Measurements from ENCODE around the gene ADPRHL1. TPM values are rescaled to one million over a fixed set of nuclear protein-coding genes. Genes with fewer than 3 reads are reported as not detected.

ADPRHL1 gene
- total RNA-seq, 1 experiment from 2014 or later, result 11.5 TPM

DNA sequence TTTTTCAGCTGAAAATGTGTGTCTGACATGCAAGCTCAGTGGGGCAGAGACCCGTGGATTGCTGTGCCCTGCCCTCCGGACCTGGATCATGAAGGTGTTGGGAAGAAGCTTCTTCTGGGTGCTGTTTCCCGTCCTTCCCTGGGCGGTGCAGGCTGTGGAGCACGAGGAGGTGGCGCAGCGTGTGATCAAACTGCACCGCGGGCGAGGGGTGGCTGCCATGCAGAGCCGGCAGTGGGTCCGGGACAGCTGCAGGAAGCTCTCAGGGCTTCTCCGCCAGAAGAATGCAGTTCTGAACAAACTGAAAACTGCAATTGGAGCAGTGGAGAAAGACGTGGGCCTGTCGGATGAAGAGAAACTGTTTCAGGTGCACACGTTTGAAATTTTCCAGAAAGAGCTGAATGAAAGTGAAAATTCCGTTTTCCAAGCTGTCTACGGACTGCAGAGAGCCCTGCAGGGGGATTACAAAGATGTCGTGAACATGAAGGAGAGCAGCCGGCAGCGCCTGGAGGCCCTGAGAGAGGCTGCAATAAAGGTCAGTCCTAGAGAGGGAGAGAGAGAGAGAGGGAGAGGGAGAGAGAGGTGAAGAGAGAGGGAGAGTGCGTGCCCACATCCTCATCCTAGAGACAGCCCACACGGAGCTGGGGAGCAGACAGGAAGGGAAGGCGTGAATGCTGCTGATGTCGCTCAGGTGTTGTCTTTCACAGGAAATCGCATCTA is 42.4 kb upstream of the ADPRHL1 start:
- no TSS peak for BruUV-seq (replicated peaks)

DNA sequence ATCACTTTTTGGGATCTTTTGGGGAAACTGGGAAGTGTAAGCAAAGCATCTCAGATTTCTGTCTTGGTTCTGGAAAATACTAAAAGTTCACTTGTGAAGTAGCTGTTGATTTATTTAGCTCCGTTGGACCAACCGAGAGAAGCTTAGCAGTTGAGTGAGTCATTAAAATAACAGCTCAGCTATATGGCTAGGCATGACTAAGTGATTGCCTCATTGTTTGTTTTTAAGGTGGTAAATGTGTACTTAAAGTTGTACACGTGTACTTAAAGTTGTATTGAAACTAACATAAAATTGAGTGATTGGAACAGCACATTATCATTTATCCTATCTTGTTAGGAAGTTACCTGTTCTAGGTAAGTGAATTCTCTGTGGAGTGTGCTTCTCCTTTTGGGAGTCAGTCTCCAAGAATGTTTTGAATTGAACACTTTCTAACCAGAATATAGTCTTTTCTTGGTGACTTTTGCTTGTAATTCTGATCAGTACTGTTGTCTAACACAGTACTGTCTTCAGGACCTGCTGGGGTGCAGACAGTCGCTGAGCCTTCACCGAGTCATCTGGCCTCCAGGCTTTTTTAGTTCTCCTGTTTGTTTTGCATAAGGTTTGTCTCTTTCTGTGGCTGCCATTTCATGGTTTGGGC is 40.1 kb upstream of the ADPRHL1 start:
- POLR2A ChIA-PET (ENCODE audit: unreplicated experiment), result interaction anchor here (0.5 to 0.8 kb wide), 6 partner anchors 10 to 444 kb away, joined by 3 to 8 read pairs (median 3); no protein-coding TSS in a partner anchor
- intact Hi-C loops (cut with micrococcal nuclease; ENCODE audit: unreplicated experiment), result loop anchor here (1.0 kb wide), 1 partner anchor 39 kb away; no protein-coding TSS in a partner anchor

More for the DNA sequence above, 42.4 kb upstream of the ADPRHL1 start:
- peaks cover 38% of the 10 kb centered on the region for H3K4me1 ChIP-seq (replicated peaks; ENCODE audit: insufficient read depth)
- peaks cover 35% of the 10 kb centered on the region for H3F3A ChIP-seq (ENCODE audit: insufficient read depth, low read depth)
- peaks cover 54% of the 10 kb centered on the region for H3K79me2 ChIP-seq (ENCODE audit: low read depth)
- TF ChIP-seq, protein P1, sequence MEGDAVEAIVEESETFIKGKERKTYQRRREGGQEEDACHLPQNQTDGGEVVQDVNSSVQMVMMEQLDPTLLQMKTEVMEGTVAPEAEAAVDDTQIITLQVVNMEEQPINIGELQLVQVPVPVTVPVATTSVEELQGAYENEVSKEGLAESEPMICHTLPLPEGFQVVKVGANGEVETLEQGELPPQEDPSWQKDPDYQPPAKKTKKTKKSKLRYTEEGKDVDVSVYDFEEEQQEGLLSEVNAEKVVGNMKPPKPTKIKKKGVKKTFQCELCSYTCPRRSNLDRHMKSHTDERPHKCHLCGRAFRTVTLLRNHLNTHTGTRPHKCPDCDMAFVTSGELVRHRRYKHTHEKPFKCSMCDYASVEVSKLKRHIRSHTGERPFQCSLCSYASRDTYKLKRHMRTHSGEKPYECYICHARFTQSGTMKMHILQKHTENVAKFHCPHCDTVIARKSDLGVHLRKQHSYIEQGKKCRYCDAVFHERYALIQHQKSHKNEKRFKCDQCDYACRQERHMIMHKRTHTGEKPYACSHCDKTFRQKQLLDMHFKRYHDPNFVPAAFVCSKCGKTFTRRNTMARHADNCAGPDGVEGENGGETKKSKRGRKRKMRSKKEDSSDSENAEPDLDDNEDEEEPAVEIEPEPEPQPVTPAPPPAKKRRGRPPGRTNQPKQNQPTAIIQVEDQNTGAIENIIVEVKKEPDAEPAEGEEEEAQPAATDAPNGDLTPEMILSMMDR (conservative IDR thresholded peaks at IDR 0.05), result no peak
- no peak for TF ChIP-seq EZH2 (IDR thresholded peaks at IDR 0.05; ENCODE audit: low read depth)
- ChIA-PET POLR2A (ENCODE audit: unreplicated experiment) (interaction anchor here (0.5 kb wide), 1 partner anchor 311 kb away, joined by 3 read pairs; no protein-coding TSS in a partner anchor), CTCF (no interaction called here)
- peaks cover 3% of the 10 kb centered on the region; the same call in 1 of the 2 replicates for H4K20me1 ChIP-seq (ENCODE audit: insufficient read depth)
- no peaks in the 10 kb centered on the region for H3K9me2 ChIP-seq (ENCODE audit: insufficient read depth)
- H3K36me3 ChIP-seq (ENCODE audit: low read depth), result peaks cover 49% of the 10 kb centered on the region
- H2AFZ ChIP-seq, result no peak overlapping the region
- intact Hi-C loops (cut with micrococcal nuclease; ENCODE audit: unreplicated experiment), result no loop called here
- no peak overlapping the region for H3K4me2 ChIP-seq
- H3K27ac ChIP-seq, result 0 out of 2 replicates have a peak overlapping the region, but pooled peaks have one; percentile 91
- no peak overlapping the region for H3K4me3 ChIP-seq
- H3K9me3 ChIP-seq (ENCODE audit: insufficient read depth, low read depth), result no peaks in the 10 kb centered on the region
- H3K27me3 ChIP-seq (ENCODE audit: insufficient read depth, low read depth), result no peaks in the 10 kb centered on the region
- DNase-seq, result no peak

DNA sequence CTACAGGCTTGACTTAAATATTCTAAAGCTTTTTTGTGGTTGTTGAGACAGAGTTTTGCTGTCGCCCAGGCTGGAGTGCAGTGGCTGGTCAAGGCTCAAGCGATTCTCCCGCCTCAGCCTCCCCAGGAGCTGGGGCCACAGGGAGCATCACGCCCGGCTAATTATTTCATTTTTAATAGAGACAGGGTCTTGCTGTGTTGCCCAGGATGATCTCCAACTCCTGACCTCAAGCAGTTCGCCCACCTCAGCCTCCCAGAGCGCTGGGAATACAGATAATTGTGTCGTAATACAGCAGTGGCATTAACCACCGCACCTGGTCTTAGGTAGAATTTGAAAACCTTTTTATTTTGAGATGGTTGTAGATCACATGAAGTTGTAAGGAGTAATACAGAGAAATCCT is 38.7 kb upstream of the ADPRHL1 start:
- H3F3A ChIP-seq (ENCODE audit: insufficient read depth, low read depth), result peaks cover 35% of the 10 kb centered on the region
- POLR2A ChIA-PET (ENCODE audit: unreplicated experiment), result no interaction called here
- peaks cover 19% of the 10 kb centered on the region for H3K36me3 ChIP-seq (ENCODE audit: low read depth)
- H3K9me2 ChIP-seq (ENCODE audit: insufficient read depth), result no peaks in the 10 kb centered on the region
- no TSS peak for BruUV-seq (replicated peaks)
- H4K20me1 ChIP-seq (ENCODE audit: insufficient read depth), result peaks cover 30% of the 10 kb centered on the region
- peak overlapping the region; percentile 86 for H3K4me3 ChIP-seq
- H2AFZ ChIP-seq, result peak overlapping the region; percentile 63; the same call in 1 of the 2 replicates
- CTCF ChIA-PET, result no interaction called here
- no peak for TF ChIP-seq EZH2 (IDR thresholded peaks at IDR 0.05; ENCODE audit: low read depth)
- TF ChIP-seq, protein P1 (conservative IDR thresholded peaks at IDR 0.05), result no peak
- no peak for DNase-seq
- H3K27ac ChIP-seq, result peak overlapping the region; percentile 91; the same call in 1 of the 2 replicates
- peaks cover 84% of the 10 kb centered on the region for H3K79me2 ChIP-seq (ENCODE audit: low read depth)
- intact Hi-C loops (cut with micrococcal nuclease; ENCODE audit: unreplicated experiment), result loop anchor here (1.0 kb wide), 1 partner anchor 92 kb away; the partner anchor contains the start of gene TFDP1
- peaks cover 55% of the 10 kb centered on the region for H3K4me1 ChIP-seq (replicated peaks; ENCODE audit: insufficient read depth)
- H3K27me3 ChIP-seq (ENCODE audit: insufficient read depth, low read depth), result no peaks in the 10 kb centered on the region
- H3K4me2 ChIP-seq, result peak overlapping the region; percentile 74
- H3K9me3 ChIP-seq (ENCODE audit: insufficient read depth, low read depth), result no peaks in the 10 kb centered on the region

More for the DNA sequence above, 40.1 kb upstream of the ADPRHL1 start:
- Histone ChIP-seq H3K9me3 (ENCODE audit: insufficient read depth, low read depth) (no peaks in the 10 kb centered on the region), H3K27me3 (ENCODE audit: insufficient read depth, low read depth) (no peaks in the 10 kb centered on the region), H3K4me3 (peak overlapping the region; percentile 54), H3K4me1 (replicated peaks; ENCODE audit: insufficient read depth) (peaks cover 52% of the 10 kb centered on the region), H4K20me1 (ENCODE audit: insufficient read depth) (peaks cover 16% of the 10 kb centered on the region; the same call in 1 of the 2 replicates), H2AFZ (peak overlapping the region; percentile 1; the same call in 1 of the 2 replicates), H3F3A (ENCODE audit: insufficient read depth, low read depth) (peaks cover 35% of the 10 kb centered on the region), H3K4me2 (peak overlapping the region; percentile 74), H3K9me2 (ENCODE audit: insufficient read depth) (no peaks in the 10 kb centered on the region), H3K36me3 (ENCODE audit: low read depth) (peaks cover 28% of the 10 kb centered on the region), H3K79me2 (ENCODE audit: low read depth) (peaks cover 71% of the 10 kb centered on the region), H3K27ac (peak overlapping the region; percentile 91)
- no TSS peak for BruUV-seq (replicated peaks)
- TF ChIP-seq, protein P1 (conservative IDR thresholded peaks at IDR 0.05), result no peak
- TF ChIP-seq EZH2 (IDR thresholded peaks at IDR 0.05; ENCODE audit: low read depth), result no peak
- CTCF ChIA-PET, result interaction anchor here (0.8 kb wide), 1 partner anchor 69 kb away, joined by 4 read pairs; no protein-coding TSS in a partner anchor
- peak; percentile 16 to 98 for DNase-seq
